Skin of body (tissue), 2 donors: ENCODE results near the gene MCF2L. TPM values are rescaled to one million over a fixed set of nuclear protein-coding genes. Genes with fewer than 3 reads are reported as not detected.

Experiments
- DNase-seq: peaks from one replicate; lab custom pipeline; 2025; lab: John Stamatoyannopoulos, UW
- total RNA-seq: library from RNA; depleted of rRNA; stranded (reverse); fragments of >200 nt; gene quantifications from one replicate; pipeline ENCODE4 v1.2.3, GENCODE V29; 2014

Gene MCF2L
- total RNA-seq, 1 donor from 2014 or later, result 23.9 TPM

DNA sequence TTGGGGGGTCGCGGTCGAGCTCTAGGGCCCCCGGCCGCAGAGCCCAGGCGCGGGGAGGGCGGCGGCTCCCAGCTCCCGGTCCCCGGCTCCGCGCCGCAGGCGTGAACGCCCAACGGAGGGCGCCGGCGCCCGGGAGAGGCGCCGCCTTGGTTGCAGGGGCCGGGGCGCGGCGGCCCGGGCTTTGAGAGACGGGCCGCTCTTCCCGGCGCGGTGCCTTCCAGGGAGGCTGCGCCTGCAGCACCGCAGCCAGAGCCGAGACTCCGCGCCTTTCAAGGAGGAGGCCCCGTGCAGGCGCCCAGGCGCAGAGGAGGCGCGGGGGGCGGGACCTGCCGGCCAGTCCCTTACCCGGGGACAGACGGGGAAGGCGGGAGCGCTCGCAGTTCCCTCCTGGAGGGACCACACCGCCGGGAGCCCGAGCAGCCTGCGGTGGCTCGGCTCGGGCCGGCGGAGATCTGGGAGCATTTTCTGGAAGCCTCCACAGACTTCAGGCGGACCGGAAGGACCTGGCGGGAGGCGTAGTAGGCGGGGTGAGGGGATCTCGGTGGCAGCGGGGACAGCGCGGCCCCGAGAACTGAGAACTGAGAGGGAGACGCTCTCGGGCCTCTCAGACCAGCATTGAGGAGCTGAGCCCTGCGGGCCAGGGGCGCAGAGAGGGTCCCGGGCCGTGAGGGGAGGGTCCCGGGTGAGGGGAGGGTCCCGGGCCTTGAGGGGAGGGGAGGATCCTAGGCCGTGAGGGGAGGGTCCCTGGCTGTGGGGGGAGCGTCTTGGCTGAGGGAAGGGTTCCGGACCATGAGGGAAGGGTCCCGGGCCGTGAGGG, 25.5 kb upstream of the MCF2L start:
- no peak for DNase-seq

DNA sequence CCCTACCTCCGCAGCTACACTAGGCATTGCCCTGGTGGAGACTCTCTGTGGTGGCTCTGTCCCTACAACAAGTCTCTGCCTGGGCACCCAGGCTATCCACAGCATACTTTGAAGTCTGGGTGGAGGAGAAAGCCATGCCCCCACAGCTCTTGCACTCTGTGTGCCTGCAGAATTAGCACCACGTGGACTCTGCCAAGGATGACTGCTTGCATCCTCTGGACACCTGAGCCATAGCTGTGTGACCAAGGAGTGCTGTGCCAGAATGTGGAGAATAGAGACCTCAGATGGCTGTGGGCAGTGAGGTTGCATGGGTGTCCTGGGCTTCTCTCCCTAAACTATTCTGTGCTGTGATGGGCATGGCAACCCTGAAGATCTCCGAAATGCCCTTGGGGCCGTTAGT, 21.2 kb upstream of the MCF2L start:
- DNase-seq, result no peak

- DNase-seq, result no peak
These were observed 17.2 kb upstream of the MCF2L start for GRCh38 chr13:112951674-112952371.

GRCh38 chr13:112952759-112953551, 16.1 kb upstream of the MCF2L start:
- no peak for DNase-seq

- no peak for DNase-seq
These were observed 15.2 kb upstream of the MCF2L start for GRCh38 chr13:112953591-112954487.

- DNase-seq, result no peak
These were observed 14.3 kb upstream of the MCF2L start for GRCh38 chr13:112954488-112955270.

GRCh38 chr13:112955271-112955937, 13.6 kb upstream of the MCF2L start:
- DNase-seq, result no peak

- DNase-seq, result no peak
These were observed 13.1 kb upstream of the MCF2L start for GRCh38 chr13:112955956-112956355.

GRCh38 chr13:112956571-112957294, 12.3 kb upstream of the MCF2L start:
- DNase-seq, result no peak

- no peak for DNase-seq
These were observed 11.7 kb upstream of the MCF2L start for GRCh38 chr13:112957295-112957677.

DNA sequence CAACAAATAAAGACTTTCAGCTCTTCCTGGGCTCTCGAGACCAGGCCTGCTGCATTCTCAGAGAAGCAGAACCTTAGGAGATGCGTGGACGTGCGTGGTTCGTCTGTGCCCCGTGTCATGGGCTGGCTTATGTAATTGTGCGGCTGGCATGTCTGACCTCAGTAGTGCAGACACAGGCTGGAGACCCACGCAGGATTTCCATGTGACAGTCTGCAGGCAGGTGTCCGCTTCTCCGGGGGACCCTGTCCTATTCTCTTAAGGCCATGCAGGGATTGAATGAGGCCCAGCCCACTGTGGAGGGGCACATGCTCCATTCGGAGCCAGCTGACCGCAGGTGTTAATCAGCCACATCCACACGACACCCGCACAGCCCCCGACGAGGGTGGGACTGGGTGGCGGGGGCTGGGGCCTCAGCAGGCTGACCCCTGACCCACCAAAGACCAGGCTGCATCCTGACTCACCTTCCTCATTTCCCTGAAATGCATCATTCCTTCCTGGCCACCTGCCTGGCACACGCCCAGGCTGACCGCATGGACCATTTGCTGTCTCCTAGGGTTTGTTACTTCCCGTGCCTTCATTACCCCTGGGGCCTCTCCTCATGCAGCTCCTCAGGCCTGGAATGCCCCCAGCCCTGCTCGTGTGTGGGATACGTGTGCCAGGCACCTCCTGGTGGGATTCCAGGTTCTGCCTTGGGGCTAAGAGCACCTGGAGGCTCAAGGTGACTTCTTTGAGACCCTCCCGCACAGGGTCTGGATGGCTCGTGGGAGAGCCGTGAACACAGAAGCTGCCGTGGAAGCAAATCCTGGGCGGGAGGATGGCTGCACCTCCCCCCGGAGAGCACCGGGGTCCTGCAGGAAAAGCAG, 10.7 kb upstream of the MCF2L start:
- no peak for DNase-seq

DNA sequence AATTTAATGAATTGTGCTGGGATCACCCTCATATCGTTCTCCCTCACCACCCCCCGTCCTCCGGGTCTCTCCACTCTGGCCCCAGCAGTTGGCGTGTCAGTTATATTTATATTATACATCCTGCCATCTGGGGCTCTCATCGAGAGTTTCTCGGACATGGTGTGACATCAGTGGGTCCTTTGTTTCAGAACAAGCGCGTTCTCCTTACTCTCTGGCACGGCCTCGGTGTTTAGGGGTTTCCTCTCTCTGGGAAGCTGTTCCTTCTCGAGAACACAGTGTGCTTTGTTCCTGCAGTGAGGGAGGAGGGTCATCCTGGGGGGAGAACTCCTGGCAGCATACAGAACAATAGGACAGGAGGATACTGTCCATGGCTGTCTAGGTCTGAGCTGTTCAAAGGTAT, 9.8 kb upstream of the MCF2L start:
- DNase-seq, result peak; percentile 43

DNA sequence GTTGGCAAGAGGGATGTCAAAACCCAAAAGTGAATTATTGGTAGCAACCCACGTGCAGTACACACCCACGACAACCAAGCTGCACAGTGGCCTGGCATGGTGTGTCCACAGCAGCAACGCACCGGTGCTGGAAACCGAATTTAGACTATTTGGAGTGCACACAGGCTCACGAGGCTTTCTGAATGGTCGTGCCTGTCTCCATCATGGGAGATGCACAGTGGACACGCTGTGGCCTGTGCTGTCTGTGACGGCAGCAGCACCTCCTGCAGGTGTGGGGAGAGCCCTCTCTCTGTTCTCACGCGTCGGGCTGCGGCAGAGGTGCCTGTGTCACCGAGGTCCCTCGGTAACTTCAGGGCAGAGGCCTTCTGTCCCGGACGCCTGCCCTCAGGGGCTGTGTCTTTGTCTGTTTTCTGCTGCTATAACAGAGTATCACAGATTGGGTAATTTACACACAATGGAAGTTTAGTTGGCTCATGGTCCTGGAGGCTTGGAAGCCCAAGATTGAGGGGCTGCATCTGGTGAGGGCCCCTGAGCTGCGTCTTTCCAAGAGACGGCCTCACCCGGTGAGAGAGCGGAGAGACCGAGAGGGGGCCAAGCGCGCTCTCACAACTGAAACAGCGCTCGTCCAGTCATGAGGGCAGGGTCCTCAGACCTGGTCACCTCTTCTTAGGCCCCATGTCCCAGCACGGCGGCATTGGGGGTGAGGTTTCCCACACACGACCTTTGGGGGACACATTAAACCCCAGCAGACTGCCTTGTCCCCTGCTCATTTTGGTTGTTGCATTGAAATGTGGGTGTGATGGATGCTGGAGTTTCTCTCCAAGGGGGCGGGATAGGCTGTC, 9.1 kb upstream of the MCF2L start:
- no peak for DNase-seq

DNA sequence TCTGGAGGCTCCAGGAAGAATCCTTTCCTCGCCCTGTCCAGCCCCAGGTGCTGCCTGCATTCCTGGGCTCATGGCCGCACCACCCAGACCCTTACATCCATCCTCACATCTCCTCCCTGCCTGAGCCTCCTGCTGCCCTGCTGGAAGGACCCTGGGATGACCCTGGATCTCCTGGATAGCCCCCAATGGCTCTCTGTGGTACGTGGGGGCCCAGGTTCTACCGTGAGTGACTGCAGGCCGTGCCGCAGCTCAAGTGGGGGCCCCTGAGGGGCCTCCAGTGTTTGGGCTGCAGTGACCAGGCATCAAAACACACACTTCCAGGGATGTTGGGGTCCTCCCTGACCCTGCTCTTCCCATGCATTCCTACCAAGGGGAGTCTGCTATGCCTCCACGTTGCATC, 8.3 kb upstream of the MCF2L start:
- no peak for DNase-seq

GRCh38 chr13:112961457-112962369, 7.3 kb upstream of the MCF2L start:
- no peak for DNase-seq

- no peak for DNase-seq
These were observed 6.6 kb upstream of the MCF2L start for GRCh38 chr13:112962396-112962795.
